ENCODE data around the gene SLF1. TPM values are rescaled to one million over a fixed set of nuclear protein-coding genes. Genes with fewer than 3 reads are reported as not detected.
A peak's percentile ranks its signal among the peaks of the same experiment; 100 is the strongest.

The SLF1 gene
- total RNA-seq, 4 donors from 2014 or later = 3.2 to 13.5 (median 10.9) TPM

DNA sequence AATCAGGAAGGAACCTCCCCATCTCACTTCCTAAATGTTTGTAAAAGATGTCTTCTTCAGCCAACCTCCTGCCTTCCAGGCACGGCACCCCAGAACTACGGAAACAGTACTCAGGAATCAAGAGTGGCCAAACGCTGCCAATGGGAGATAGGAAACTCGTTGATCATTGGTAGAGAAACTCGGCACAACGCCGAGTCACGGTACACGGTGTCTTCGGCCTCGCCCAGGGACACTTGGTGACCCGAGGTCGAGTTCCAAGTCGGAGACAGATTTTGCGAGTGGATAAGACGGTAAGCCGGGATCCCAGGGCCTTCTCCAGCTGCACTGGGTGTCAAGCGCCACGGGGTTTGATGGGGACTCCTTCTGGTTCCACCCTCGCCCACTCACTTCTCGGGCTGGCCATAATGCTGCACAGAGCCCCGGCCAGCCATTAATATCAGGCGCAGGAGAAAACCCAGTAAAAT lies 408 bp upstream of the SLF1 start:
- in situ Hi-C loops (cut with MboI; ENCODE audit: low pct_ligation_motif_present in 1 of 4, low pct_unique_long_range_greater_than_20kb in 1 of 4, low sequenced_read_pairs in 3 of 4) (no loop called here), intact Hi-C loops (cut with DNase I; ENCODE audit: low total_unique reads) (no loop called here)
- DNase-seq = peak; percentile 82
- 0% methylated on average over 1 to 22 of the region's 23 CpGs for WGBS, 2 donors (ENCODE audit: low coverage in 1 of 2)
- Histone ChIP-seq H3K27me3 (no peaks in the 10 kb centered on the region), H3K36me3 (no peaks in the 10 kb centered on the region), H3K4me1 (peaks cover 0 to 21% (median 16%) of the 10 kb centered on the region in 4 donors), H3K27ac (peak overlapping the region; percentile 82 to 91 (median 86)), H3K4me3 (peak overlapping the region; percentile 58 to 93 (median 72)), H3K9me3 (no peaks in the 10 kb centered on the region)
- TF ChIP-seq POLR2A (IDR thresholded peaks at IDR 0.05) (peak; percentile 74), EP300 (IDR thresholded peaks at IDR 0.05; ENCODE audit: low read depth) (no peak), POLR2AphosphoS5 (IDR thresholded peaks at IDR 0.05) (peak; percentile 29 to 78 (median 75))
- TF ChIP-seq, protein P1, sequence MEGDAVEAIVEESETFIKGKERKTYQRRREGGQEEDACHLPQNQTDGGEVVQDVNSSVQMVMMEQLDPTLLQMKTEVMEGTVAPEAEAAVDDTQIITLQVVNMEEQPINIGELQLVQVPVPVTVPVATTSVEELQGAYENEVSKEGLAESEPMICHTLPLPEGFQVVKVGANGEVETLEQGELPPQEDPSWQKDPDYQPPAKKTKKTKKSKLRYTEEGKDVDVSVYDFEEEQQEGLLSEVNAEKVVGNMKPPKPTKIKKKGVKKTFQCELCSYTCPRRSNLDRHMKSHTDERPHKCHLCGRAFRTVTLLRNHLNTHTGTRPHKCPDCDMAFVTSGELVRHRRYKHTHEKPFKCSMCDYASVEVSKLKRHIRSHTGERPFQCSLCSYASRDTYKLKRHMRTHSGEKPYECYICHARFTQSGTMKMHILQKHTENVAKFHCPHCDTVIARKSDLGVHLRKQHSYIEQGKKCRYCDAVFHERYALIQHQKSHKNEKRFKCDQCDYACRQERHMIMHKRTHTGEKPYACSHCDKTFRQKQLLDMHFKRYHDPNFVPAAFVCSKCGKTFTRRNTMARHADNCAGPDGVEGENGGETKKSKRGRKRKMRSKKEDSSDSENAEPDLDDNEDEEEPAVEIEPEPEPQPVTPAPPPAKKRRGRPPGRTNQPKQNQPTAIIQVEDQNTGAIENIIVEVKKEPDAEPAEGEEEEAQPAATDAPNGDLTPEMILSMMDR (IDR thresholded peaks at IDR 0.05) = no peak

DNA sequence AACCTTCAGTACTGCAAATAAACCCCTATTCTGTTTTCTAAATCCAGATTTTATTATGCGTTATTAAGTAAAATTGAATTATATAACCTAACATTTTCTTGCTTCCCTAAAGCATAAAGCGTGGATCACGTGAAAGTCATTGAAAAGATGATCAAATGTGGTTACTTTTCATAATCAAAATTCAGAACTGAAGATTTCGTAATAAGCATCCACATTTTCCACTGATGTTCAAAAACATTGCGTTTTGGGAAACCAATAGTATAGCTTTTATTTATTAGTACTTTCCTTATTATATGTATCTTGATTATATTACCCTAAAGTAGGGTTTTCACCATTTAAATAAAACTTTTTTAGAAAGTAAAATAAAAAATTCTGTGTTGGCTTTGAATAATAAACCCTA lies 1.8 kb downstream of the SLF1 start:
- in situ Hi-C loops (cut with MboI; ENCODE audit: low pct_ligation_motif_present in 1 of 4, low pct_unique_long_range_greater_than_20kb in 1 of 4, low sequenced_read_pairs in 3 of 4) = no loop called here
- no peak overlapping the region for H3K27ac ChIP-seq
- no peaks in the 10 kb centered on the region for H3K9me3 ChIP-seq
- no peak for TF ChIP-seq EP300 (IDR thresholded peaks at IDR 0.05; ENCODE audit: low read depth)
- TF ChIP-seq POLR2A (IDR thresholded peaks at IDR 0.05) = no peak
- TF ChIP-seq, protein P1 (IDR thresholded peaks at IDR 0.05) = no peak
- TF ChIP-seq POLR2AphosphoS5 (IDR thresholded peaks at IDR 0.05) = no peak
- DNase-seq = no peak
- intact Hi-C loops (cut with DNase I; ENCODE audit: low total_unique reads) = no loop called here
- H3K36me3 ChIP-seq = no peaks in the 10 kb centered on the region
- no peaks in the 10 kb centered on the region for H3K27me3 ChIP-seq
- peaks cover 0 to 21% (median 16%) of the 10 kb centered on the region in 4 donors for H3K4me1 ChIP-seq
- WGBS, 2 donors (ENCODE audit: low coverage in 1 of 2) = 91 to 100% methylated on average over 5 of the region's 5 CpGs
- no peak overlapping the region for H3K4me3 ChIP-seq

DNA sequence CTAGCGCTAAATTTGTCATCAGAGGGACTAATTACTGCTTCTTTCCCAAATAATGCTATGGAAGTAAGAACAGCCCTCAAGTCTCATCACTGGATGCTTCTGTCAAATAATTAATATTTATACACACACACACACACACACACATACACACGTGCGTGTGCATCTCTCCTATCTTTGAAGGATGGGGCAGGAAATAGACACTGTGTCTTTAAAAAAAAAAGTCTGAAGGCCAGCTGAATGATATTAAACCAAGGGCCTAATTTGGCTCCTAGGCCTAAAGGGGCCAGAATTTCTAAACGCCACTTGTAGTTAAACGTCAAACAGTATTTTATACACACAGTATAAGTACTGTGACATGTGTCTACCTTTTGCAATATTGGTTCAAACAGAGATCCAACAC lies 3.3 kb downstream of the SLF1 start:
- H3K27me3 ChIP-seq = no peaks in the 10 kb centered on the region
- 59 to 73% methylated on average over 5 of the region's 5 CpGs for WGBS, 2 donors (ENCODE audit: low coverage in 1 of 2)
- no peak overlapping the region for H3K27ac ChIP-seq
- no peaks in the 10 kb centered on the region for H3K9me3 ChIP-seq
- H3K36me3 ChIP-seq = no peaks in the 10 kb centered on the region
- intact Hi-C loops (cut with DNase I; ENCODE audit: low total_unique reads) (no loop called here), in situ Hi-C loops (cut with MboI; ENCODE audit: low pct_ligation_motif_present in 1 of 4, low pct_unique_long_range_greater_than_20kb in 1 of 4, low sequenced_read_pairs in 3 of 4) (no loop called here)
- peaks cover 0 to 21% (median 16%) of the 10 kb centered on the region in 4 donors for H3K4me1 ChIP-seq
- no peak for DNase-seq
- H3K4me3 ChIP-seq = no peak overlapping the region
- no peak for TF ChIP-seq EP300 (IDR thresholded peaks at IDR 0.05; ENCODE audit: low read depth)
- no peak for TF ChIP-seq POLR2A (IDR thresholded peaks at IDR 0.05)
- TF ChIP-seq POLR2AphosphoS5 (IDR thresholded peaks at IDR 0.05) = no peak
- TF ChIP-seq, protein P1 (IDR thresholded peaks at IDR 0.05) = no peak

DNA sequence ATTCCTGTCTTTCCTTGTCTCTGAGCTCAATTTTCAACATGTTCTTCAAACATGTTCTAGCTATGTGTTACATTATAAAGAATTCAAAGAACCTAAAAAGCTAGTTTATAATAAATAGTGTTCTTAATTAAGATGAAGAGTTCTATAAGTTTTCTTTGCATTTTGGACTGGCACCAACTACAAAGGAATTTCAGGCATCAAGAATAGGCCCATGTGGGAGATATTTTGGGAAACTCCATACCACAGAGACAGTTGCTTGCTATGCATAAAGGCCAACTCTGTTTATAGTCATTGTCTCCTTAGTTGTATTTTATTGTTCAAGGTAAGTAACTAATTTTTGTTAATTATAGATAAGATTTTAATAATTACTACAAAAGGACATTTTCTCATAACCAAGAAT lies 4.5 kb downstream of the SLF1 start:
- H3K4me1 ChIP-seq = peaks cover 0 to 12% (median 10%) of the 10 kb centered on the region in 4 donors
- H3K36me3 ChIP-seq = no peaks in the 10 kb centered on the region
- intact Hi-C loops (cut with DNase I; ENCODE audit: low total_unique reads) = no loop called here
- DNase-seq = no peak
- no peak overlapping the region for H3K27ac ChIP-seq
- H3K9me3 ChIP-seq = no peaks in the 10 kb centered on the region
- H3K27me3 ChIP-seq = no peaks in the 10 kb centered on the region
- in situ Hi-C loops (cut with MboI; ENCODE audit: low pct_ligation_motif_present in 1 of 4, low pct_unique_long_range_greater_than_20kb in 1 of 4, low sequenced_read_pairs in 3 of 4) = no loop called here
- no peak overlapping the region for H3K4me3 ChIP-seq
- no peak for TF ChIP-seq EP300 (IDR thresholded peaks at IDR 0.05; ENCODE audit: low read depth)
- TF ChIP-seq, protein P1 (IDR thresholded peaks at IDR 0.05) = no peak
- no peak for TF ChIP-seq POLR2A (IDR thresholded peaks at IDR 0.05)
- no peak for TF ChIP-seq POLR2AphosphoS5 (IDR thresholded peaks at IDR 0.05)
